Activated T-helper 17 cell treated with anti-CD3 and anti-CD28 coated beads, Interleukin-2, amount 50 U/mL, for 72 hours (primary cell): ENCODE results near the gene CNN2. TPM values are rescaled to one million over a fixed set of nuclear protein-coding genes. Genes with fewer than 3 reads are reported as not detected.
A peak's percentile ranks its signal among the peaks of the same experiment; 100 is the strongest.
"Not testable (repeated sequence)": the region's sequence is repeated elsewhere in the genome, so short reads cannot be mapped to it uniquely, and the experiment has no call there.

Experiments
- ATAC-seq: fragments of 150-1000 bp; cut with Tn5 transposase; replicated peaks from 2 replicates; pipeline ENCODE4 v1.10.0; 2021; ENCODE audit warnings: mild to moderate bottlenecking, moderate library complexity
- H3K27ac Mint-ChIP-seq: one replicate; pipeline ENCODE4 v1.8.0; 2022; ENCODE audit warnings: mixed read lengths
- H3K27me3 Mint-ChIP-seq: one replicate; pipeline ENCODE4 v1.8.0; 2022; ENCODE audit warnings: mixed read lengths
- H3K36me3 Mint-ChIP-seq: one replicate; pipeline ENCODE4 v1.8.0; 2022; ENCODE audit warnings: low read depth, mild to moderate bottlenecking, mixed read lengths
- H3K4me1 Mint-ChIP-seq: one replicate; pipeline ENCODE4 v1.8.0; 2022; ENCODE audit warnings: mixed read lengths
- H3K4me3 Mint-ChIP-seq: one replicate; pipeline ENCODE4 v1.8.0; 2022; ENCODE audit warnings: mild to moderate bottlenecking, mixed read lengths
- H3K9me3 Mint-ChIP-seq: one replicate; pipeline ENCODE4 v1.8.0; 2022; ENCODE audit warnings: mixed read lengths
- total RNA-seq, 2 donors: library from RNA; stranded (reverse); gene quantifications; one replicate each; pipeline ENCODE4 v1.2.3, GENCODE V29; 2022

CNN2 gene
- total RNA-seq, 2 donors from 2014 or later = 152 to 246 TPM

GRCh38 chr19:1025080-1025479, 1.3 kb upstream of the CNN2 start:
- H3K27me3 Mint-ChIP-seq, H3K9me3 Mint-ChIP-seq, ATAC-seq, H3K27ac Mint-ChIP-seq: not testable (repeated sequence)
- Mint-ChIP-seq H3K4me3 (peak overlapping the region; percentile 3), H3K4me1 (peaks cover 13% of the 10 kb centered on the region), H3K36me3 (peaks cover 25% of the 10 kb centered on the region)

GRCh38 chr19:1026783-1027649, 608 bp downstream of the CNN2 start:
- Mint-ChIP-seq H3K4me1 (peaks cover 11% of the 10 kb centered on the region), H3K27me3 (no peaks in the 10 kb centered on the region), H3K27ac (peak overlapping the region; percentile 85), H3K36me3 (peaks cover 25% of the 10 kb centered on the region), H3K9me3 (no peaks in the 10 kb centered on the region), H3K4me3 (peak overlapping the region; percentile 93)
- peak; percentile 7 for ATAC-seq

DNA sequence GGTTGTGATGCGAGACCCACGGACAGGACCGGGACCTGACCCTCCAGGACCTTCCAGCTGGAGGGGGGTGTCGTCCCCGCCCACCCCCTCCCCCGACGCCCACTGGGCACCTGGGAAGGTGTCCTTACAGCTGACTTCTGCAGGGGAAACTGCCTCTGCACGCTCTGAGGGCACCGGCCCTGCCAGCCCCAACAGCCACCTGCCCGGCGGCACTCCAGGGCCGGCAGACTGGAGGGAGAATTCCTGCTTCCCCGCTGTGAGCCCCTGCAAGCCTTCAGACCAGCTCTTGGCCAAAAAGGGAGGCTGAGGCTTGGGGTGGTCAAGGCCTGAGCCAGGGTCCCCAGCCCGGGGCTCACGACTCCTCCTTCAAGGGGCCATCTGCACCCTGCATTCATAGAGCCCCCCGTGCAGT, 1.2 kb downstream of the CNN2 start:
- Mint-ChIP-seq H3K27ac (peak overlapping the region; percentile 85), H3K4me3 (peak overlapping the region; percentile 93), H3K36me3 (peaks cover 31% of the 10 kb centered on the region), H3K4me1 (peaks cover 11% of the 10 kb centered on the region), H3K9me3 (no peaks in the 10 kb centered on the region), H3K27me3 (no peaks in the 10 kb centered on the region)
- ATAC-seq = no peak

- Mint-ChIP-seq H3K36me3 (peaks cover 38% of the 10 kb centered on the region), H3K4me3 (peak overlapping the region; percentile 93), H3K4me1 (peaks cover 11% of the 10 kb centered on the region), H3K27me3 (no peaks in the 10 kb centered on the region), H3K27ac (peak overlapping the region; percentile 85), H3K9me3 (no peaks in the 10 kb centered on the region)
- peak; percentile 53 for ATAC-seq
Observed at GRCh38 chr19:1028062-1028926, 1.9 kb downstream of the CNN2 start.

DNA sequence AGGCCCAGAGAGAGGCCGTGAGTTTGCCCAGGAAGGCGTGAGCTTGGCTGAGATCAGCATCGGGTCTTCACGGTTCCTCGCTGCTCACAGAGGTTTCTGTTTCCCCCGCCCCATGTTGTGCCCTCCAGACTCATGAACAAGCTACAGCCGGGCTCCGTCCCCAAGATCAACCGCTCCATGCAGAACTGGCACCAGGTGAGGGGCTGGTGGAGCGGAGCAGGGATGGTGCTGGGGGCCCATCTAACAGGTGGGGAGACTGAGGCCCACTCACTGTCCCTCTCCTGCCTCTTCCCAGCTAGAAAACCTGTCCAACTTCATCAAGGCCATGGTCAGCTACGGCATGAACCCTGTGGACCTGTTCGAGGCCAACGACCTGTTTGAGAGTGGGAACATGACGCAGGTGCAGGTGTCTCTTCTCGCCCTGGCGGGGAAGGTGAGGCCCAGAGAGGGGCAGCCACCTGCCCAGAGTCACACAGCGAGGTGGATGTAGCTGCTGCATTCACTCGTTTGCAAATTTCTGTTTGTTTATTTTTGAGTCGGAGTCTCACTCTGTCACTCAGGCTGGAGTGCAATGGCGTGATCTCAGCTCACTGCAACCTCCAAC, 6.0 kb downstream of the CNN2 start:
- H3K27me3 Mint-ChIP-seq = no peaks in the 10 kb centered on the region
- peaks cover 10% of the 10 kb centered on the region for H3K4me1 Mint-ChIP-seq
- H3K9me3 Mint-ChIP-seq = no peaks in the 10 kb centered on the region
- H3K4me3 Mint-ChIP-seq = no peak overlapping the region
- peaks cover 62% of the 10 kb centered on the region for H3K36me3 Mint-ChIP-seq
- no peak overlapping the region for H3K27ac Mint-ChIP-seq
- no peak for ATAC-seq

DNA sequence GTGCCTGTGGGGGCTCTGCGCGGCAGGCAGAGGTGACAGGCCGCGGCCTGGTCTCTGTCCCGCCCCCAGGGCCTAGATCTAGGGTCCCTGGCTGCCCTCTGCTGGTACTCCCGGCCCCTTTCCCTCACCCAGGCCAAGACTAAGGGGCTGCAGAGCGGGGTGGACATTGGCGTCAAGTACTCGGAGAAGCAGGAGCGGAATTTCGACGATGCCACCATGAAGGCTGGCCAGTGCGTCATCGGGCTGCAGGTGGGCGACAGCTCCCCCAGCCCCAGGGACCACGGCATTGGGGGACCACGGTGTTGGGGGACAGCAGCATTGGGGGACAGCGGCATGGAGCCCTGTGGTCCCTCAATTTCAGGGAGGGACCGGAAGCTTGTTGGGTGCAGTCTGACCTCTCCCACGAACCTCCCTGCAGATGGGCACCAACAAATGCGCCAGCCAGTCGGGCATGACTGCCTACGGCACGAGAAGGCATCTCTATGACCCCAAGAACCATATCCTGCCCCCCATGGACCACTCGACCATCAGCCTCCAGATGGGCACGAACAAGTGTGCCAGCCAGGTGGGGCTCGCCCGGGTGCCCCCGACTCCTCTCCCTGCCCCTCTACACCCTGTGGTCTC, 9.7 kb downstream of the CNN2 start:
- no peaks in the 10 kb centered on the region for H3K9me3 Mint-ChIP-seq
- H3K27ac Mint-ChIP-seq = no peak overlapping the region
- ATAC-seq = no peak
- H3K27me3 Mint-ChIP-seq = no peaks in the 10 kb centered on the region
- H3K36me3 Mint-ChIP-seq = peaks cover 63% of the 10 kb centered on the region
- H3K4me1 Mint-ChIP-seq = peaks cover 25% of the 10 kb centered on the region
- H3K4me3 Mint-ChIP-seq = no peak overlapping the region

- no peak for ATAC-seq
- Mint-ChIP-seq H3K36me3 (peaks cover 53% of the 10 kb centered on the region), H3K27ac (peak overlapping the region; percentile 54), H3K4me3 (peak overlapping the region; percentile 93), H3K4me1 (peaks cover 25% of the 10 kb centered on the region), H3K9me3 (no peaks in the 10 kb centered on the region), H3K27me3 (no peaks in the 10 kb centered on the region)
Observed at GRCh38 chr19:1037621-1038064, 11.2 kb downstream of the CNN2 start.

DNA sequence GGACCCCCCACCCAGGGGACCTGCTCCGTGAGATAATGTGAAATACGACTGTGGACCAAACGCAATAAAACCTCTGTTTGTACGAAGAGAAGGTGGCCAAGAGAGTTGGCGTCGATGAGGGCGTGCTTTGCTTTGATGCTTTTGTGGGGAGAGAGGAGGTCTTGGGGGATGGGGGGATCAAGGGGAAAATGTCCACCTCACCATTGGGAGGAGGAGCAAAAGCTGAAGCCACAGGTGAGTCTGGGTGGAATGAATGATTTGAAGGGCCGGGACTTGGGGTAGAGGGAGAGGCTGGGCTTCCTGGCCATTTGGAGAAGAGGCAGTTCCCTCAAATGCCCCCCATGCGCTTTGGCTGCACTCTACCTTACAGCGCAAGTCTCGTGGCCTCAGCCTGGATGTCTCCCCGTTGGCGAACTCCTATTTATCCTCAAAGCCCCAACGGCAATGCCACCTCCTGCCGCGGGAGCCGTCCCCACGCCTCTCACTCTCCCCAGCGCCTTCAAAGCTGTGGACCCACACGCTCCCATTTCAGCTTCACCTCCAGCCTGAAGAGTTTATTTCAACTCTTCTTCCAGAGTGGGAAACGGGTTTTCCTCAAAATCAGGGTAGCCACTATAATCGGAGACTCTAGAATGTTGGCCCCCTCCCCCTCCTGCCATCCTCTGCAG, 12.7 kb downstream of the CNN2 start:
- no peak for ATAC-seq
- Mint-ChIP-seq H3K36me3 (peaks cover 43% of the 10 kb centered on the region), H3K4me1 (peaks cover 25% of the 10 kb centered on the region), H3K4me3 (peak overlapping the region; percentile 93), H3K27me3 (no peaks in the 10 kb centered on the region), H3K9me3 (no peaks in the 10 kb centered on the region), H3K27ac (peak overlapping the region; percentile 82)

GRCh38 chr19:1039646-1040475, 13.5 kb downstream of the CNN2 start, which contains the start of gene ABCA7:
TSS of gene ABCA7 (plus strand) at chr19:1040107. CDS start at chr19:1041362, 1,255 bp downstream.
- Mint-ChIP-seq H3K4me1 (peaks cover 25% of the 10 kb centered on the region), H3K4me3 (peak within 1 kb of the TSS; percentile 93), H3K27ac (peak within 1 kb of the TSS; percentile 82), H3K36me3 (peaks cover 43% of the 10 kb centered on the region), H3K9me3 (no peaks in the 10 kb centered on the region), H3K27me3 (no peaks in the 10 kb centered on the region)
- ATAC-seq = peak; percentile 96

GRCh38 chr19:1040476-1041271, 14.3 kb downstream of the CNN2 start:
- peak; percentile 73 for ATAC-seq
- Mint-ChIP-seq H3K27me3 (no peaks in the 10 kb centered on the region), H3K9me3 (no peaks in the 10 kb centered on the region), H3K4me3 (peak overlapping the region; percentile 93), H3K36me3 (peaks cover 41% of the 10 kb centered on the region), H3K27ac (peak overlapping the region; percentile 82), H3K4me1 (peaks cover 21% of the 10 kb centered on the region)

DNA sequence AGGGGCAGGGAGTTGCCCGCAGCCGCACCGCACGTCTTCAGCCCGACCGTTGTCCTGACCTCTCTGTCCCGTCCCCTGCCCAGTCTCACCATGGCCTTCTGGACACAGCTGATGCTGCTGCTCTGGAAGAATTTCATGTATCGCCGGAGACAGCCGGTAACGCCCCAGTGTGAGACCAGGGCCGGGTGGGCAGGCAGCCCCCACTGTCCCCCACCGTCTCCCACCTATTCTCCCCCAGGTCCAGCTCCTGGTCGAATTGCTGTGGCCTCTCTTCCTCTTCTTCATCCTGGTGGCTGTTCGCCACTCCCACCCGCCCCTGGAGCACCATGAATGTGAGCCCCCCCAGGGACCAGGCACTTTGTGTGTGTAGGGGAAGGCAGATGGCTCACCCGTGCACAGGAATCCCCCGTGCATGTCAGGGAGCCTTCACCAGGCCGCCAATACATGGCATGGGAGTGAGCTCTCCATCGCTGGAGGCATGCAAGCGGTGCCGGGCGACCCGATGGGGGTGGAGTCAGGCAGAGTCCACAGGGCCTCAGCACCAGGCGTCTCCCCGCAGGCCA, 14.9 kb downstream of the CNN2 start:
- Mint-ChIP-seq H3K27me3 (no peaks in the 10 kb centered on the region), H3K27ac (peak overlapping the region; percentile 82), H3K9me3 (no peaks in the 10 kb centered on the region), H3K4me1 (peaks cover 21% of the 10 kb centered on the region), H3K4me3 (peak overlapping the region; percentile 93), H3K36me3 (peaks cover 34% of the 10 kb centered on the region)
- ATAC-seq = no peak
